Measurements from ENCODE around the gene ARHGAP6. TPM values are rescaled to one million over a fixed set of nuclear protein-coding genes. Genes with fewer than 3 reads are reported as not detected.

The ARHGAP6 gene
- total and polyA plus RNA-seq, 9 of the 15 experiments (the other 6 are each of a cell fraction or from before 2014, with no cell fraction given) = 12.5 to 63.6 (median 41.8) TPM

DNA sequence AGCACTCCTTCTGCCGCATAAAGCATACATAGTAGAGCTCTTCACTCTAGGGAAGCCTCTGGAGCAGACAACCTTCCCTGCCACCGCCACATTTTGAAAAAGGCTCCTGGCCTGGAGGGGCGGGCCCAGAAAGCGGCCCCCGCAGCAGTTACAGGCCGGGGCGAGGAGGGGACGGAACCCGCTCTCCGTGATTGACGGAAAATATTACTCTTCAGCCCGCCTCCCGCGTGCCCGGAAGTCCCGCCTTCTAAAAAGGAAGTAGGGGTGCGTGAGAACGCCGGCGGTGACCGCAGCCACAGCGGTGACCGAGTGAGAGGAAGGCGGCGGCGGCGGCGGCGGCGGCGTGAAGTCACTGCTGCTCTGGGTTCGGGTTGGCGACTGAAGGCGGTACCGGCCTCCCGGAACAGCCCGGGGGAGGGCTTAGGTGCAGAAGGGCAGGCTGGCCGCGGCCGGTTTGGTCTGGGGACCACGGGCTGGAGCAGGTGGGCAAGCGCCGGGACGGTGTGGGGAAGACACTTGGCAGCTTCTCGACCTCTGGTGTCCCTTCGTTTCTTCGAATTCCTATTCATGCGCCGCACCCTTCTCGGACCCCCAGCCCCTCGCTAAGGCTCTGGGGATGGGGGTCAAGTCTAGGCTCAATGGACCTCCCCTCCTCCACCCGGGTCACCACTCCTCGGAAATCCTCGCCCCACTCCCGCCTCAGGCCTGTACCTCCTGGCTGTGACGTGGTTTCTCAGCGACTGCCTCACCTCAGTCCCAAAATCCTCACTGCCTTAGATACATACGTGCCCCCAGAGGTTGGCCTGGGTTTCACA, 554.5 kb downstream of the ARHGAP6 start, which contains the start of gene HCCS (continued):
- TF ChIP-seq, protein P1, sequence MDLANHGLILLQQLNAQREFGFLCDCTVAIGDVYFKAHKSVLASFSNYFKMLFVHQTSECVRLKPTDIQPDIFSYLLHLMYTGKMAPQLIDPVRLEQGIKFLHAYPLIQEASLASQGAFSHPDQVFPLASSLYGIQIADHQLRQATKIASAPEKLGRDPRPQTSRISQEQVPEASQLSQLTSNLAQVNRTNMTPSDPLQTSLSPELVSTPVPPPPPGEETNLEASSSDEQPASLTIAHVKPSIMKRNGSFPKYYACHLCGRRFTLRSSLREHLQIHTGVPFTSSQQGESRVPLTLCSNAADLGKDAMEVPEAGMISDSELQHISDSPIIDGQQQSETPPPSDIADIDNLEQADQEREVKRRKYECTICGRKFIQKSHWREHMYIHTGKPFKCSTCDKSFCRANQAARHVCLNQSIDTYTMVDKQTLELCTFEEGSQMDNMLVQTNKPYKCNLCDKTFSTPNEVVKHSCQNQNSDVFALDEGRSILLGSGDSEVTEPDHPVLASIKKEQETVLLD (IDR thresholded peaks at IDR 0.05) = no peak
- TF ChIP-seq ZNF324 (CRISPR knock-in tag; IDR thresholded peaks at IDR 0.05) = no peak
- TF ChIP-seq PHB (CRISPR knock-in tag; IDR thresholded peaks at IDR 0.05) = no peak
- TF ChIP-seq ASH1L (IDR thresholded peaks at IDR 0.05; ENCODE audit: borderline replicate concordance, low read depth, partially characterized antibody) = no peak
- TF ChIP-seq, protein P2, sequence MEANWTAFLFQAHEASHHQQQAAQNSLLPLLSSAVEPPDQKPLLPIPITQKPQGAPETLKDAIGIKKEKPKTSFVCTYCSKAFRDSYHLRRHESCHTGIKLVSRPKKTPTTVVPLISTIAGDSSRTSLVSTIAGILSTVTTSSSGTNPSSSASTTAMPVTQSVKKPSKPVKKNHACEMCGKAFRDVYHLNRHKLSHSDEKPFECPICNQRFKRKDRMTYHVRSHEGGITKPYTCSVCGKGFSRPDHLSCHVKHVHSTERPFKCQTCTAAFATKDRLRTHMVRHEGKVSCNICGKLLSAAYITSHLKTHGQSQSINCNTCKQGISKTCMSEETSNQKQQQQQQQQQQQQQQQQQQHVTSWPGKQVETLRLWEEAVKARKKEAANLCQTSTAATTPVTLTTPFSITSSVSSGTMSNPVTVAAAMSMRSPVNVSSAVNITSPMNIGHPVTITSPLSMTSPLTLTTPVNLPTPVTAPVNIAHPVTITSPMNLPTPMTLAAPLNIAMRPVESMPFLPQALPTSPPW (CRISPR knock-in tag; IDR thresholded peaks at IDR 0.05) = peak; percentile 85
- TF ChIP-seq SRSF3 (IDR thresholded peaks at IDR 0.05; ENCODE audit: insufficient read depth, low read length) = no peak
- TF ChIP-seq, protein P3, sequence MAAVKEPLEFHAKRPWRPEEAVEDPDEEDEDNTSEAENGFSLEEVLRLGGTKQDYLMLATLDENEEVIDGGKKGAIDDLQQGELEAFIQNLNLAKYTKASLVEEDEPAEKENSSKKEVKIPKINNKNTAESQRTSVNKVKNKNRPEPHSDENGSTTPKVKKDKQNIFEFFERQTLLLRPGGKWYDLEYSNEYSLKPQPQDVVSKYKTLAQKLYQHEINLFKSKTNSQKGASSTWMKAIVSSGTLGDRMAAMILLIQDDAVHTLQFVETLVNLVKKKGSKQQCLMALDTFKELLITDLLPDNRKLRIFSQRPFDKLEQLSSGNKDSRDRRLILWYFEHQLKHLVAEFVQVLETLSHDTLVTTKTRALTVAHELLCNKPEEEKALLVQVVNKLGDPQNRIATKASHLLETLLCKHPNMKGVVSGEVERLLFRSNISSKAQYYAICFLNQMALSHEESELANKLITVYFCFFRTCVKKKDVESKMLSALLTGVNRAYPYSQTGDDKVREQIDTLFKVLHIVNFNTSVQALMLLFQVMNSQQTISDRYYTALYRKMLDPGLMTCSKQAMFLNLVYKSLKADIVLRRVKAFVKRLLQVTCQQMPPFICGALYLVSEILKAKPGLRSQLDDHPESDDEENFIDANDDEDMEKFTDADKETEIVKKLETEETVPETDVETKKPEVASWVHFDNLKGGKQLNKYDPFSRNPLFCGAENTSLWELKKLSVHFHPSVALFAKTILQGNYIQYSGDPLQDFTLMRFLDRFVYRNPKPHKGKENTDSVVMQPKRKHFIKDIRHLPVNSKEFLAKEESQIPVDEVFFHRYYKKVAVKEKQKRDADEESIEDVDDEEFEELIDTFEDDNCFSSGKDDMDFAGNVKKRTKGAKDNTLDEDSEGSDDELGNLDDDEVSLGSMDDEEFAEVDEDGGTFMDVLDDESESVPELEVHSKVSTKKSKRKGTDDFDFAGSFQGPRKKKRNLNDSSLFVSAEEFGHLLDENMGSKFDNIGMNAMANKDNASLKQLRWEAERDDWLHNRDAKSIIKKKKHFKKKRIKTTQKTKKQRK (IDR thresholded peaks at IDR 0.05; ENCODE audit: borderline replicate concordance, low read depth, low read length) = peak; percentile 57; the same call in 1 of the 2 replicates
- TF ChIP-seq LARP7 (IDR thresholded peaks at IDR 0.05) = no peak
- TF ChIP-seq KLF13 (tag; IDR thresholded peaks at IDR 0.05; ENCODE audit: borderline replicate concordance, low read depth) = no peak
- peak; percentile 54 to 62; a peak in 3 of 4 replicates for TF ChIP-seq NRF1 (conservative IDR thresholded peaks at IDR 0.05 in 1 of 2, IDR thresholded peaks at IDR 0.05 in 1 of 2)
